Ammon's horn (tissue), 1 donor: ENCODE measurements around the gene PER1.
A peak's percentile ranks its signal among the peaks of the same experiment; 100 is the strongest.

Experiments
- DNase-seq: peaks from one replicate; pipeline ENCODE4 v3.0.0-alpha.2; 2016; ENCODE audit warnings: low spot score

The PER1 gene

DNA sequence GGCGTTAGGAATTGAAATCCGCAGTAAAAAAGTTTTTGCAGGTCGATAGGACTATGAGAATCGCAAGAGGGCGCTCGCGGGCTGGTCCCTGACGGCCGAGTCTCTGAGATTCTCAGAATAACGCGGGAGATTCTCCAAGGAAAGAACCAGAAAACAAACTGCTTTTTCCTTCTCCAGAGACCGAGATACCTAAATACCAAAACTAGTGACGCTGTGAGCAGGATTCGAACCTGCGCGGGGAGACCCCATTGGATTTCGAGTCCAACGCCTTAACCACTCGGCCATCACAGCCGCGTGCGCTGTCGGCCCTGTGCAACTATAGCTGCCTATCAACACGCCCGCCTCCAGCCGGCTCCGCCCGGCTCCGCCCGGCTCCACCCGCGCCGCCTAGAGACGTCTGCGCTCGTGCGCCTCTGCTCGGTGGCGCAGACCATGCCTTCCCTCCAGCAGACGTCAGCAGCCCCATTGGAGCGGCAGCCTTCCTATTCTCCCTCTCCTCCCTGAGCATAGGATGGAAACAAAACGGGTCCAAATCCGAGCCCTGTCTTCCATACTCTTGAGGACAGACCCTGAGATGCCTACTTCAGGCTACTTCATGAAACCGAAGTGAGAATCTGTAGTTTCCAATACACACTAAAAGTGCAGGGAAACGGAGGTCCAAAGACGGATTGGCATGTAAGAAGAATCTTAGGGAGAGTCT, 13.4 kb downstream of the PER1 start:
- DNase-seq: peak; percentile 90

DNA sequence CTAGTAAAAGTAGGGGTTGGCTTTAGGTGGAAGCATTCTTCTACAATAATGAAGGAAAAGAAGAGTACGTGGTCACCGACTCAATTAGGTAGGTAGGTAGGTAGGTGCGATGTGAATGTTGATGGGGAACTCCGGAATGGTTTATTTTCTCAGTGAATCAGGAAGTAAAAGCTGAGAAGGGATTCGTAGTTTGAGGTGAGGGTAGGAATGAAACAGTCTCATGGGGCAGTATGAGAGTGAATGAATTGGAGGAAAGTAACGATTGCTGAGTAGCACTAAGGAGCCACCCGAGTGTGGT, 13.9 kb downstream of the PER1 start:
- DNase-seq: no peak

- DNase-seq: no peak
These were observed 14.4 kb downstream of the PER1 start for GRCh38 chr17:8137645-8138373.

DNA sequence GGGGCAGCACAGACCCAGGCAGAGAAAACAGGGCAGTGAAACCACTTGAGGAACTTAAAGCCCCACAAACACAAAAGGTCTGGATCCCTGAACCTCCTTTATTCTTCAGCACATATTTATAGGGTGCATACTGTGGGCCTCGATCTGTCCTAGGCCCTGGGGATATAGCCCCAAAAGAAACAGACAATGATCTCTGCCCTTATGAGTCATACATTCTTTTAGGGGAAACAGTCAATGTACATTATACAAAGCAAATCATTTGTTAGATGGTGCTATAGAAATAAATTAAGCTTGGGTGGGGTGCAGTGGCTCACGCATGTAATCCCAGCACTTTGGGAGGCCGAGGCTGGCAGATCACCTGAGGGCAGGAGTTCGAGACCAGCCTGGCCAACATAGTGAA, 18.3 kb downstream of the PER1 start:
- DNase-seq: no peak

GRCh38 chr17:8133399-8133798, 18.8 kb downstream of the PER1 start:
- DNase-seq: no peak

GRCh38 chr17:8131844-8132441, 20.3 kb downstream of the PER1 start:
- DNase-seq: no peak

DNA sequence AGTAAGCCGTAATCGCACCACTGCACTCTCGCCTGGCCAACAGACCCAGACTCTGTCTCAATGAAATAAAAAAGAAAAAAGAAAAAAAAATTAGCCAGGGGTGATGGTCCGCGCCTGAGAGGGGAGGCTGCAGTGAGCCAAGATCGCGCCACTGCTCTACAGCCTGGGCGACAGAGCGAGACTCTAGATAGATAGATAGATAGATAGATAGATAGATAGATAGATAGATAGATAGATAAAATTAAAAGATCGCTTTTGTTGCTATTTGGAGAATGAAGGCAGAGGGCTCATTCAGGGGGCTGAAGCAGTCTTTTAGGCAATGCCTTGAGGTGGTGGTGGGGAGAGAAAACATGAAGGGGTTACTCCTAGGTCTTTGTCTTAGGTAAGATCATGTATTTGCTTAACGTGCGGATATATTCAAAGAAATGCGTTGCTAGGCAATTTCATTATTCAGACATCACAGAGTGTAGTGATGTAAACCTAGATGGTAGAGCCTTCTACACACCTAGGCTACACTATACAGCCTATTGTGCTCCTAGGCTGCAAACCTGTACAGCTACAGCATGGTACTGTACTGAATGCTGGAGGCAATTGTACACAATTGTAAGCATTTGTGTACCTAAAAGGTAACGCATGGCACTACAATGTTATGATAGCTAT, 23.9 kb downstream of the PER1 start:
- no peak for DNase-seq

DNA sequence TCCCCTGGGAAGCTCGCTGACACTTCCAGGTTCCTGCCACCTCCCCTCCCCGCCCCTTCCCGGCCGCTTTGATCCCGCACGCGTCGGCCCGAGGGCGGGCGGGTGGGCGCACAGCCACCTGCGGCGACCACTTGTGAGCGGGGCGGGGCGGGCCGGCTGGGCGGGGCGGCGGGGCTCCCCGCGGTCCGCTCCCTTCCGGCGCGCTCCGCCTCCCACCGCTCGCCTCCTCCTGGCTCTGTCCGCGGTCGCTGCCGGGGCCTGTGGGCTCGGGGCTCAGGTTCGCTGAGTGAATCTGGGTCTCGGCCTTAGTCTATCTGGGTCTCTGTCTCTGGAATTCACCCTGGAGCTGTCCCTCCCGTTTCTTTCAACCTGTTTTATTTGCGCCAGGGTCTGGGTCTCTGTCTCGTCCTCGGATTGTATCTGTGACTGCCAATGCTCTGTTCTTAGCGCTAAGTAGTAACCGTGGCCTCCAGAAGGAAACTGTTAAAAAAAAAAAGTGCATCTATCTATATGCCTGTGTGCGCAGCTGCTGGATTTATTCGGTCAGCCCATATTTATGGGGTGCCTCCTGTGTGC, 25.6 kb downstream of the PER1 start:
- DNase-seq: peak; percentile 36

- no peak for DNase-seq
These were observed 26.2 kb downstream of the PER1 start for GRCh38 chr17:8125947-8126490.

DNA sequence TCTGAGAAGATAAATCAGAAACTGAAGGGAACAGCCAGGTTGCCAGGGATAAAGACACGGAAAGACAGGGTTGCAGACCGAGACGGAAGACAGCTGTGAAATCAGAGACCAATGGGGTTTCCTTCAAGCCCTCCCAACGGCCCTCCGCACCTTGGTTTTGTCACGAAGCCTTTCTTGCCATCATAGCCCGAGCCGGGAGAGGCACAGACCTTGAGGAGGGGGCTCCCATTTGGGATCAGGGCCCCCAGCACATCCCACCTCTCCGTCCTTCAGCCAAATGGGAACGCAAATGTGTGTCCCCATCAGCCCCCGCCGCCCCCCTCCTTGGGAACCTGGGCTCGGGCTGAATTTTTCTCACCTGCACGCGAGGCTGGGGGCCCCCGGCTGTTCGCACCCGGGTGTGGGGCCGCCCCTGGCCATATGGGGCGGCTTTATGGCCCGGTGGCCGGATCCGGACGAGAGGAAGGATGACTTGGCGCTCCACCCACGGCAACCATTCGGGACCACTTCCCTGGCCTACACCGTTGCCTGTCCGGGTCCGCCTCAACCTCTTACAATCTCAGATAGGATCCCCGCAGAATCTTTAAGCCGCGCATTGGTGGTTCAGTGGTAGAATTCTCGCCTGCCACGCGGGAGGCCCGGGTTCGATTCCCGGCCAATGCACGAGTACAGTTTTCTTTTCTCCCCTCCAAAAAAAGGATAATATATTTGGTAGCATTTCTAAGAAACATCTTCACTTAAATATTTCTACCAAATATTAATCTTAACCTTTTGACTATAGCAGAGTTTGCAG, 26.9 kb downstream of the PER1 start:
- DNase-seq: peak; percentile 75

DNA sequence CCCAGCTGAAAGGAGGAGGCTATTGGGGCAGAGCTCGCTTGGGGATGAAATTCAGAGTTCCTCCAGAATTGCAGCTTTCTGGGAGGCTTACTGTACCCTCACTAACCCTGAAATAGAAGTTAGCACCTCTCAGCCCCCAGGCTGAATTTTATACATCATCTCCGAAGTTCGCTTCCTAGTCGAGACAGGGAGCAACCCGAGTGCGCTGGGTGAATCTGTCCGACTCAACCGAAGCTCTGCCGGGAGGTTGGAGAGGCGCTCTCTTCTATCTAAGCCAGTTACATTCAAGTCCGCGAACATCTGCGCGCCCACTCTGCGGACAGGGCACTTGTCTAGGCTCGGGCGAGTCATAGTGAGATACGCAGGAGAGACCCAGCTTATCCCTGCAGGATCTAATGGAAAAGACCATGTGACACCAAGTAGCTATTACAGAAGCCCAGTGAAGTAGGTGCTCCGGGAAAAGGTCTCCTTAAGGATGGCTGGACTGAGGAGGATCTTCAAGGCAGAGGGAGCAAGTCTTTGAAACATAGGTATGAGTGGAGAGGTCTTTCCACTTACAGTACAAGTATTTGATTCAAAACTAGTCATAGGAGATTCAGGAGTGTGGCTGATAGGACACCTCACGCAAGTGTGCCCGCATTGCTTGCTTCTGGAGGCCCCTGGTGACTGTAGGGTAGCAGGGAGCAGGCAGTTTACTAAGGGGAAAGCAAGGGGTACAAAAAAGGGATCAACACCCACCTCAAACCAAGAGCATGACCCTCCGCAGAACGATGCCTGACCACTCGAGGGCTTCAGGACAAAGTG, 27.7 kb downstream of the PER1 start:
- peak; percentile 43 for DNase-seq

- no peak for DNase-seq
These were observed 28.4 kb downstream of the PER1 start, which contains the start of gene HES7 for GRCh38 chr17:8123695-8124349. Gene HES7, minus strand, starts transcription at chr17:8124106. Its CDS starts 22 bp downstream, at chr17:8124084.

DNA sequence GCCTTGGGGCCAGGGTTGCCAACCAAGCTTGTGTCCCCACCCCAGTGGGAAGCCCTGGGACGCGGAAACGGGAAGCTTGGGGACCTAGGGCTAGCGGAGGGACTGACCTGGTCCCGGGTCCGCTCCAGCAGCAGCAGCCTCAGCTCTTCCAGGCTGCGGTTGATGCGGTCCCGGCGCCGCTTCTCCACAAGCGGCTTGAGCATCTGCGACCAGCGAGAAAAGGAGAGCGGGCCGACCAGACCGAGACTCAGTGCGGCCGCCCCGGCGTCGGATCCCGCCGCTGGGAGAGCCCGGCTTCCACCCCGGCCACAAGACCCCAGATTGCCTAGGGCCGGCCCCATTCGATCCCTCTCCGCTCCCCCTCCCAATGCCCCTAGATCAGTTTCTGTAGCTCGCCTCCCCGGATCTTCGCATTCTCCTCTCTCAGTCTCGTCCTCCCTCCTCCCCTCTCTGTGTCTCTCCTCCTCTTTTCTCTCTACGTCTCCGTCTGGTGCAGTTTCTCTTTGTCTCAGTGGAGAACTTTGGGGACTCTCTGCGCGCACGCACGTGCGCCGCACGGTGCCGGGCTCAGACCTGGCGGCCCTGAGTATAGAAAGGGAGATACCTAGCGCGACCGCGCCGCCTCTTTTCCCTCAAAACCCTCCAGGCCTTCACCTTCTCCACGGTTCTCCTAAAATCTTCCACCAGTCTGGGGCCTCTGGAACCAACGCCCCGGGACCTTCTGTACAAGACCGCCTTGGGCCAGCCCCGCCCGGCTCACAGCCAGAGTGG, 29.1 kb downstream of the PER1 start:
- DNase-seq: no peak

DNA sequence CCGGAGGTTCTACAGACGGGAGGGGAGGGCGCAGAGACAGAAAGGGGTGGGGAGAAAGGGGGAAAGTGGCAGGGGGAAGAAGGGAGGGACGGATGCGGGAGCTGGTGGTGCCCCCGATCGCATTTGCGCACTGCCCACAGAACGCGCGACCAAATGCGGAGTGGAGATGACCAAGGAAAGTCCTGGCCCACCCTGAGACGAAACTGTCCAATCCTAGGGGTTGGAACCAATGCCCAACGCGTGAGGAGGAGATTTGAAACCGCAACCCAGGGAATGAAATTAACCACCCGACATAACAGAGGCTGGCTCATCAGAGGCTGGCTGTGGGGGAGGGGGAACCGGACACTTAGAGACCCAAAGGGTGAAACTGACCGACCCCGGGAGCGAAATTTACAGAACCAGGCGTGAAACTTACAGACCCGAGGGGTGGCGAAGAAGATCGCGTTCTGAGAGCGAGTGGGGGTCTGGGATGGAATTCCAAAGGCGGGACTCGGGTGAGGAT, 29.7 kb downstream of the PER1 start:
- no peak for DNase-seq

DNA sequence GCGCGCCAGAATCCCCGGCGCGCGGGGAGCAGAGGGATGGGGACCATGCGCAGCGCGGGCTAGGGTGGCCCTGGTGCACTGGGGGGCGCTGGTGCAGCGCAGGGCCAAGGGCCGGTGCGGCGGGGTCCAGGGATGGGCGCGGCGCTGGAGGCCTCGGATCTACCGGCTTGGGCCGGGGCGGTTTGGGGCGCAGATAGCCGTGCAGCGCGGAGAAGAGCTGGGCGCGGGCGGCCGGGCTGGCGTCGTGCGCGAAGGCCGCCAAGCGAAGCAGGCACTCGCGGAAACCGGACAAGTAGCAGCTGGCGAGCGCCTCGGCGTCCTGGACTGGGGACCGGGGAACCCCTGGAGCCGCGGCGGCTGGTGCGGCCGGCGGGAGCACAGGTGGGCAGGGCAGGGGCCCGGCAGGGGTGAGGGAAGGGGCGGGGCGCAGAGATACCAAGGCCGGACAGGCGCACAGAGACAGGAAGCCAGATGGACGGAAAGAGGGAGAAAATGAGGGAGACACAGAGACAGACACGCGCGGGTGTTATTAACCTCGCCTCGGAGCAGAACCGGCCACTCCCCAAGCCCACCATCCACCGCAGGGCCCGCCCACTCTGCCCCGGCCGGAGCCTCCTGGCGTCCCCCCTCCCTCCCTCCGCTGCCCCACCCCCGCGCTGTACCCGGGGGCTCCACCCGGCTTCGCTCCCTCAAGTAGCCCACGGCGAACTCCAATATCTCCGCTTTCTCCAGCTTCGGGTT, 30.4 kb downstream of the PER1 start:
- peak; percentile 77 for DNase-seq

- no peak for DNase-seq
These were observed 30.9 kb downstream of the PER1 start for GRCh38 chr17:8121407-8121680.

- peak; percentile 63 for DNase-seq
These were observed 31.4 kb downstream of the PER1 start for GRCh38 chr17:8120520-8121406.
